PFSK-1 (cell line): ENCODE results near the gene MCAT.

Experiments
- FOXP2 ChIP-seq: optimal IDR thresholded peaks from 2 replicates; pipeline ENCODE3; 2011; ENCODE audit warnings: borderline replicate concordance, control low read depth, inconsistent platforms; ENCODE audit not compliant: insufficient read depth; ENCODE audit errors: extremely low read length, extremely low read depth
- POLR2AphosphoS5 ChIP-seq: IDR thresholded peaks from 2 replicates; pipeline ENCODE4 v1.6.1; 2012; ENCODE audit warnings: low read depth, mild to moderate bottlenecking, control low read depth, low read length, moderate library complexity
- SIN3A ChIP-seq: IDR thresholded peaks from 2 replicates; pipeline ENCODE4 v1.6.1; 2012; ENCODE audit warnings: mild to moderate bottlenecking, low read length, moderate library complexity, borderline replicate concordance; ENCODE audit not compliant: insufficient read depth
- TAF1 ChIP-seq: IDR thresholded peaks from 2 replicates; pipeline ENCODE4 v1.6.1; 2012; ENCODE audit warnings: low read length, control low read depth, borderline replicate concordance; ENCODE audit not compliant: insufficient read depth
- TF ChIP-seq, protein P1 (sequence below), 2 experiments: IDR thresholded peaks; 2 replicates each; pipeline versions ENCODE4 v1.6.1 to v1.8.0; 2011 to 2012; ENCODE audit warnings: low read depth in 2 of 2, low read length in 2 of 2, control low read depth in 1 of 2, inconsistent platforms in 1 of 2, mild to moderate bottlenecking in 1 of 2, moderate library complexity in 1 of 2; ENCODE audit not compliant: insufficient read depth in 1 of 2

Gene MCAT

DNA sequence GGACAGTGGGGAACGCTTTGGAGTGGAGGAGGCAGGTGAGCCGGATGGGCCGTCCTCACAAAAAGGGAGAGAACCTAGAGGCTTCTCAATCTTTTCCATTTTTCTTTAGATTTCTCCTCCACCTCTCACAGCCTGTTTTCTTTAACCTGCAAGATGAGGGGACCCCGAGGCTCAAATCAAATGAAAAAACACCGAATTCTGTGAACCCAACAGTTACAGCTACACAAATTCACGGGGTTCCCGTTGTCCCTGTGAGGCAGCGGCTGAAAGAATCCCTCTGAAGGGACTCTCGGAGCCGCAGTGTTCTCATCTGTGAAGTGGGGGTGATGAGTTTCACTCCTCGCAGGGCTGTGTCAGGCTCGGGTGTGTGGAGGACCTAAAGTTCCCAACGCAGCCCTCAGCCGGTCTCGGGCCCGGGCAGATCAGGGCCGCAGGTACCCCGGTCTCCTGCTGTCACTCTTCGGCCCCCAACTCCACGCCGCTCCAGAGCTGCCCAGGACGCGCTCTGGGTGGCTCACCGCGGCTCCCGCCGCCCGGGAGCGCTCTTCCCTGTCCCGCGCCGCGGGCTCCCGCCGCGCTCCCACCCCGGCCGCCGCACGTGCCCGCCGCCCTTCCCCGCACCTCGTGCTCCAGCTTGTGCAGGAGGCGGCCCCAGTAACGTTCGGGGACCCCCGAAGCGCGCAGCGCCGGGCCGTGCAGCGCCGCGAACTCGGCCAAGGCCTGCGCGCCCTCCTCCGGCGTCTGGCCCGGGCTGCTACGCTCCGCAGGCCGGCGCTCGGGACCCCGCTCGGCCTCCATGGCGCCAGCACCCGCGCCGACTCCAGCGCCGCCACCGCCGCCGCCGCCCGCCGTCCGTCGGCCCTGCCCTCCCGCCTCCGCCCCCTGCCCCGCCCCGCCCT, 43.3 kb upstream of the MCAT start, which contains the start of gene TTLL12:
TSS of gene TTLL12 (minus strand) at position 863 of the 899 bp plus-strand sequence. CDS start at position 798, 65 bp downstream.
- TF ChIP-seq TAF1 (no peak), POLR2AphosphoS5 (no peak), SIN3A (no peak), FOXP2 (peak; percentile 19)
- TF ChIP-seq, protein P1, sequence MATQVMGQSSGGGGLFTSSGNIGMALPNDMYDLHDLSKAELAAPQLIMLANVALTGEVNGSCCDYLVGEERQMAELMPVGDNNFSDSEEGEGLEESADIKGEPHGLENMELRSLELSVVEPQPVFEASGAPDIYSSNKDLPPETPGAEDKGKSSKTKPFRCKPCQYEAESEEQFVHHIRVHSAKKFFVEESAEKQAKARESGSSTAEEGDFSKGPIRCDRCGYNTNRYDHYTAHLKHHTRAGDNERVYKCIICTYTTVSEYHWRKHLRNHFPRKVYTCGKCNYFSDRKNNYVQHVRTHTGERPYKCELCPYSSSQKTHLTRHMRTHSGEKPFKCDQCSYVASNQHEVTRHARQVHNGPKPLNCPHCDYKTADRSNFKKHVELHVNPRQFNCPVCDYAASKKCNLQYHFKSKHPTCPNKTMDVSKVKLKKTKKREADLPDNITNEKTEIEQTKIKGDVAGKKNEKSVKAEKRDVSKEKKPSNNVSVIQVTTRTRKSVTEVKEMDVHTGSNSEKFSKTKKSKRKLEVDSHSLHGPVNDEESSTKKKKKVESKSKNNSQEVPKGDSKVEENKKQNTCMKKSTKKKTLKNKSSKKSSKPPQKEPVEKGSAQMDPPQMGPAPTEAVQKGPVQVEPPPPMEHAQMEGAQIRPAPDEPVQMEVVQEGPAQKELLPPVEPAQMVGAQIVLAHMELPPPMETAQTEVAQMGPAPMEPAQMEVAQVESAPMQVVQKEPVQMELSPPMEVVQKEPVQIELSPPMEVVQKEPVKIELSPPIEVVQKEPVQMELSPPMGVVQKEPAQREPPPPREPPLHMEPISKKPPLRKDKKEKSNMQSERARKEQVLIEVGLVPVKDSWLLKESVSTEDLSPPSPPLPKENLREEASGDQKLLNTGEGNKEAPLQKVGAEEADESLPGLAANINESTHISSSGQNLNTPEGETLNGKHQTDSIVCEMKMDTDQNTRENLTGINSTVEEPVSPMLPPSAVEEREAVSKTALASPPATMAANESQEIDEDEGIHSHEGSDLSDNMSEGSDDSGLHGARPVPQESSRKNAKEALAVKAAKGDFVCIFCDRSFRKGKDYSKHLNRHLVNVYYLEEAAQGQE (IDR thresholded peaks at IDR 0.05; ENCODE audit: insufficient read depth in 1 of 2, low read depth in 2 of 2, low read length in 2 of 2): no peak

DNA sequence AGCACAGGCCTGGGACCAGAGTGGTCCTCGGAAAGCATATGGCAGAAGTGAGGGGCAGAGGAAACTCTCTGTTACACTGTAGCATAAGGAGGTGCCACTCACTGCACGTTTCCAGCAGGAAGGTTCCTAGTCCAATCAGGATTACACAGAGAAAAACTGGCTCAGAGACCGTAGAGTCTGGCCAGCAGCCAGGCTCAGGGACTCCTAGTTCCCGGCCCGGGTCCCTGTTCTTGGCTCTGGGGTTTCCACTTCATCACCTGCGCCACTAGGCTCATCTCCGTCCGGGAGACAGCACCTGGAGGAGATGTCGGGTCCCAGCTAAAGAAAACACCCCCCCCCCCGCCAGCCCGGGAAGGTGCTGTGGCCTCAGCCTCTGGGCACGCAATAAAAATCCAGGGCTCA, 42.7 kb upstream of the MCAT start:
- TF ChIP-seq, protein P1 (IDR thresholded peaks at IDR 0.05; ENCODE audit: insufficient read depth in 1 of 2, low read depth in 2 of 2, low read length in 2 of 2): no peak
- TF ChIP-seq TAF1: no peak
- TF ChIP-seq FOXP2: no peak
- TF ChIP-seq POLR2AphosphoS5: no peak
- TF ChIP-seq SIN3A: no peak

DNA sequence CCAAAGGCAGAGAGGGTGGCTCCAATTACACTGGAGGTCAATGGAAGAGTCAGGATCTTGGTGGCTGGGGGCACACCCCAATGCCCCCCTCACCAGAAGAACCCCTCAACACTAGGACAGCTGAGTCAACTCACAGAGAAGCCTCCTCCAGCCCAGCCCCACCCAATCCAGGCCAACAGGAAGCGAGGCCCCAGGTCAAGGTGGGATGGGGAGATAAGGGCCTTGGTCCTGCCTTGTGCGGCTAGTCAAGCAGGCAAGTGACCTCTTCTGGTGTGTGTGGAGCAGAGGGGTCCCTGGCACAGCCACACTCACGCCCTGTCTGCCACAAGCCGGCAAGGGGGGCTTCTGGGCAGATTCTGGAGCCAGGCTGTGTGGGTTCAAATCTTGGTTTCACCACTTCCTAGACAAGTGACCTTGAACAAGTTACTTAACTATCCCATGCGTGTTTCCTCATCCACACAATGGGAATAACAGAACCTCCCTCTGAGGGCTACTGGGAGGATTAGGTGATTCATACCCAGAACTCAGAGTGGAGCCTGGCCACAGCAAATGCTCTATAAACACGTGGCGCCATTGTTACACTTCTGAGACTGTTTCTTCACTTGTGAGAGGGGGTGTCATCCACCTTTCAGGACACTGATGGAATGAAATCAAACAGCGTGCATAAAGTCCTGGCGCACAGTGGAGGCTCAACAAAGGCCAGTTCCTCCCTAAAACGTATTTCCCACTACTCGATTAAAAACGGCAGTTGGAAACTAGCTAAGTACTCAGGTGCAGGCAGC, 40.5 kb upstream of the MCAT start:
- TF ChIP-seq, protein P1 (IDR thresholded peaks at IDR 0.05; ENCODE audit: insufficient read depth in 1 of 2, low read depth in 2 of 2, low read length in 2 of 2): no peak
- TF ChIP-seq TAF1: no peak
- TF ChIP-seq SIN3A: no peak
- TF ChIP-seq POLR2AphosphoS5: no peak
- no peak for TF ChIP-seq FOXP2

DNA sequence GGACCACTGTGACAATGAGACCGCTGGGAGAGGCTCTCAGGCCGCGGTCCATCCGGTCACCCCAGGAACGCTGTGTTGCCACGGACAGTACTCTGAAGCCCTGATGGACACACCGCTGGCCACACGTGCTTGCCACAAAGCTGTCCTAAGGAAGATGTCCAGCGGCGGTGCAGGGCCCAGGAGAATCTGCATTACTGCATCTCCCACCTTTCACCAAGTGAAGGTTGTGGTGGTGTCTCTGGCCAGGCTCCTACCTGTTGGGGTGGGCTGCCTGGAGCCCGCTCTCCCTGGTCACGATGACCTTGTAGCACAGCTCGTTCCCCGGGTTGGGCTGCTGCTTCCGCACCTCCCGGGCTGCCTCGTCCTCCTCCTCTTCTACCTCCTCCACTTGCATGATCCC, 39.5 kb upstream of the MCAT start:
- TF ChIP-seq SIN3A (no peak), TAF1 (no peak)
- TF ChIP-seq, protein P1 (IDR thresholded peaks at IDR 0.05; ENCODE audit: insufficient read depth in 1 of 2, low read depth in 2 of 2, low read length in 2 of 2): no peak
